Globus pallidus (tissue), 1 donor: ENCODE measurements around the gene ETV6.

Experiments used
- DNase-seq: peaks from one replicate; pipeline ENCODE4 v3.0.0-alpha.2; 2015; ENCODE audit warnings: low spot score

ETV6 gene

GRCh38 chr12:11758510-11759493 is 109.3 kb downstream of the ETV6 start:
- no peak for DNase-seq

- DNase-seq = no peak
These were observed 110.0 kb downstream of the ETV6 start for GRCh38 chr12:11759494-11759878.

- DNase-seq = no peak
These were observed 110.4 kb downstream of the ETV6 start for GRCh38 chr12:11759899-11760298.

GRCh38 chr12:11761869-11762567 is 112.5 kb downstream of the ETV6 start:
- no peak for DNase-seq

GRCh38 chr12:11762723-11763326 is 113.4 kb downstream of the ETV6 start:
- DNase-seq = no peak

GRCh38 chr12:11763760-11764520 is 114.5 kb downstream of the ETV6 start:
- DNase-seq = no peak

GRCh38 chr12:11764837-11765236 is 115.4 kb downstream of the ETV6 start:
- DNase-seq = no peak

- no peak for DNase-seq
These were observed 115.9 kb downstream of the ETV6 start for GRCh38 chr12:11765421-11765816.

GRCh38 chr12:11765817-11766794 is 116.6 kb downstream of the ETV6 start:
- peak; percentile 61 for DNase-seq

GRCh38 chr12:11767029-11767724 is 117.7 kb downstream of the ETV6 start:
- no peak for DNase-seq

GRCh38 chr12:11767798-11768197 is 118.3 kb downstream of the ETV6 start:
- no peak for DNase-seq

GRCh38 chr12:11768233-11768965 is 118.9 kb downstream of the ETV6 start:
- DNase-seq = no peak

- DNase-seq = no peak
These were observed 120.4 kb downstream of the ETV6 start for GRCh38 chr12:11769723-11770514.

- DNase-seq = no peak
These were observed 121.9 kb downstream of the ETV6 start for GRCh38 chr12:11771356-11771755.

GRCh38 chr12:11771895-11772502 is 122.5 kb downstream of the ETV6 start:
- DNase-seq = no peak

GRCh38 chr12:11773889-11774677 is 124.6 kb downstream of the ETV6 start:
- no peak for DNase-seq

- DNase-seq = no peak
These were observed 125.3 kb downstream of the ETV6 start for GRCh38 chr12:11774821-11775220.
